NCI-H1092 (cell line): ENCODE data around the gene ZNF212.
"Not testable (repeated sequence)": the region's sequence is repeated elsewhere in the genome, so short reads cannot be mapped to it uniquely, and the experiment has no call there.

Source experiments
- DNase-seq: peaks from one replicate; lab custom pipeline; 2025; lab: John Stamatoyannopoulos, UW

ZNF212 gene

DNA sequence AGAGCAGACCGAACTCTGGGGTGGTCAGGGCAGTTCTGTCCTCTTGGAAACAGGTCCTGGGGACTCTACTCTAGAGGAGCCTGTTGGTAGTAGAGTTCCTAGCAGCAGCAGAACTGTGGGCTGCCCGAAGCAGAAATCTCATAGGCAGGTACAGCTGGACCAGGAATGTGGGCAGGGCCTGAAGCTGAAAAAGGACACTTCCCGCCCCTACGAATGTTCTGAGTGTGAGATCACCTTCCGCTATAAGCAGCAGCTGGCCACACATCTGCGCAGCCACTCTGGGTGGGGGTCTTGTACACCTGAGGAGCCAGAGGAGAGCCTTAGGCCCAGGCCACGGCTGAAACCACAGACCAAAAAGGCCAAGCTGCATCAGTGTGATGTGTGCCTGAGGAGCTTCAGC lies 14.2 kb downstream of the ZNF212 start:
- DNase-seq: no peak

DNA sequence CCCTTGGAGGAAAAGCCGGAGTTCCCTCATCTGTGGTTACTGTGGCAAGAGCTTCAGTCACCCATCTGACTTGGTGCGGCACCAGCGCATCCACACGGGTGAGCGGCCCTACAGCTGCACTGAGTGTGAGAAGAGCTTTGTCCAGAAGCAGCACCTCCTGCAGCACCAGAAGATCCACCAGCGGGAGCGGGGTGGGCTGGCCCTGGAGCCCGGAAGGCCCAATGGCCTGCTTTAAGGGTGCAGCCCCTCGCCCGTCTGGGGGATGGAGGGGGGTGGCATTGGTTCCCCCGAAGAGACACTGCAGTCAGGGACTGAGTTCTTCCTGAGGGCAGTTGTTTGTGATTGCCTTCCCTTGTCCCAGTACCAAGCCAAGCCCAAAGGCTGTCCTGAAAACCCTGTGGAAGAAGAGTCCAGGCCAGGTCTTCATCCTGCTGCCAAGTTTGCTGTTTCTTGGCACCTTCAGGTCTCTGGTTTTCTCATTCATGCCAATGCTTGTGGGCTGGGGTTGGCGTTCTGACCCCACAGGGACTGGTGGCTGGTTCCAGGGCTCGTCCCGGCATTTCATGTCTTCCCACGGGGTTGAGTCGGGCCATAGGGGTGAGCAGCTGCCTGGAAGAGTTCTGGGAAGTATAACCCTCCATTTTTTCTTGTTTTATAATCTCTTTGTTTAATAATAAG lies 14.9 kb downstream of the ZNF212 start:
- DNase-seq: no peak

DNA sequence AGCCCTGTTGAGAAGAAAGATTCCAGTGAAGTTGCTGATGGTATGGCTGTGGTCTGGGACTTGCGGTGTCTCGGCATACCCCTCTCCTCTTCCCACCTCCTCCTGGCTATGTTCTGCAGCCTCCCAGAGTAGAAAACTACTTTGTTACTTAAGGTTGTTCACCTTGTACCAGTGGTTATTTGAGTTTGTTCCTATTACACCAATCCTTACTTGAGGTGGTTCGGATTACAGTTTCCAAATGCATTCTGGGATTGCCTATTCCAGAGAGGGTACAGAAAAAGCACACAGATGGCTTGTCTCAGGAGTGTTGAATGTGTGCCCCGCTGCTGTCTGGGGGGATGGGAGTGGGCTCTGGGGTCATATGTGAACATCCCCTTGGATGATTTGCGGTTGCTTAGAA lies 15.7 kb downstream of the ZNF212 start:
- no peak for DNase-seq

DNA sequence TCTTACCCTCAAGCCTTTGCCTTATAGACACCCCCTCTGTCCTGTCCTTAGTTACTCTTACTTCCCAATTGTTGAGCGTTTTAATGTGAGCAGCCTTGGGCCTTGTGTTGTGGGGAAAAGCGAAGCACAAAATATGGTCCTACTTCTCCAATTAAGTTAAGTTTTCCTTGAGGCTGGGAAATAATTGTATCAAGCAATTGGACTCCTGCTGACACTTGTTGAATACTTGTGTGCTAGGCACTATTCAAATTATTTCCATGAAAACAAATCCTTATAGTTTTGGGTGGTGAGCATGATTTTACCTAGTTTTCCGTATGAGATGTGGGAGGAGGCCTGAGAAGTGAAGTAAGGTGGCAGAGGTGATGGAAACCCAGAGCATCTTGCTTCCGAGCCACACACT lies 17.1 kb downstream of the ZNF212 start:
- no peak for DNase-seq

DNA sequence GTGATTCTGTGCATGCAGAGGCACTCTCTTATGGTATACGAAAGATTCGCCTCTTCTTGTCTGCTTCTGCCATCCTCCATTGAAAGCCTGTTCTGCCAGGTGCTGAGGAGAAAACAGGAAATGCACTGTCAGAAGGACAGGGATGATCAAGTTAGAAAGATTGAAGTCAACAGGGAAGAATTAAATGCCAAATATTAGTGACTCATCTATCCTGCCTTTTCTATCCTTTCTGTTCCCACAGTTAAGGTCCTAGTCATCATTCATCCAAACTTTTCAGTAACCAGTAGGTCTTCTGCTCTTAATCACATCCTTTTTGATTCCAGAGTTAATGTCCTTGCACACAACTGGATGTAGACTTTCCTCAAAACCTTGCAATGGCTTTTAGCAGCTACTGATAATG lies 17.7 kb downstream of the ZNF212 start:
- no peak for DNase-seq

DNA sequence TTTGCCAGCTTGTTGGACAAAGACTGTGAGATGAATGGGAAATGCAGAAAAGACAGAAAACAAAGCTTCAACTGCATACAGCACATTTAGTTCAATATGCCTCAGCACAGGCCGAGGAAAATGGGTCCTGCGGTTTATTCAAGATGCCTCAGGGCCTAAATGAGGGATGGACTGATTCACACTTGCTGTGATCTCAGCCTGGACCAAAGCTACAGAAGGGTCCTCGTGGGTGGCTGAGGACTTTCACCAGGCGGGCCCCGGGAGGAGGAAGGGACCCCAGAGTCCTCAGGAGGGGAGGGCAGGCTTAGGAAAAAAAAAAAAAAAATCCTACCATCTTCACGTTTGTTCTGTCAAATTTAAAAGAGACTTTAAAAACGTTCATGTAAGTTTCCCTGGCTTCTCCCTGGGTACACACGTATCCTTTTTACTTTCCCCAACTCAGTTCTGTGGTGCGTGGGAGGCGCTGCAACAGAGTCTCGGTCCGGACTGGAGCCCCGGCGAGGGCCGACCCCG lies 21.9 kb downstream of the ZNF212 start:
- no peak for DNase-seq

DNA sequence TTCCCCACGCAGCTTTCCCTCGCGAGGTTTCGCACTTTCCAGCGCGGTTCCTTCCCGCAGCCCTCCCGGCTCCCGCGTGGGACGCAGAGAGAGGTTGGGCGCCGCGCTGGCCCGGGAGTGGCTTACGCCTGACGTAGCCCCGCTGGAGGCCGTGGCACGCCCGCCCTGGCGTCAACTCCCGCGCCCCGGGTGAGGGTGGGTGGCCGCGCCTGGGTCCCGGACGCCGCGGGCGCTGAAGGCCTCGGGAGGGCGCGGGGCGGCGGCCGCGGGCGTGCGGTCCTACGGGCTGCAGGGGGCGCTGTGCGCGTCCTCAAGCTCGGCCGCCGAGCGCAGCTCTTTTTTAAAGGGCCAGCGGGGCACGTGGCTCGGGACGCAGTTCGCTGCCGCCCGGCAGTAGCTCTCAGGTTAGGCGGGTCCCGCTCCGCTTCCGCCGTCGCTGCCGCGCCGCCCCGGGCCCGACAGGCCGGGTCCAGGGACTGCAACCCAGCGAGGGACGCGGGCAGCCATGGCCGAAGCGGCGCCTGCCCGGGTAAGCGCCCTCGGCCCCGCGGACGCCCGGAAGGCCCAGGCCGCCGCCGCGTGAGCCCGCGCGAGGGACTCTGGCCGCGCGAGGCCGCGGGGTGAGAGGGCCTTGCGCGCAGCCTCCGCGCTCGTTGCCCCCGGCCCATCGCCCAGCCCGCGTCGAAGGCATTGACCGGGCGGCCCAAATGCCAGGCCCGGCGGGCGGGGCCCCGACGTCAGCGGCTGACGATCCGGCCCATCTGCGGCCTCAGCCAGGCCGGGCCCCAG lies 22.6 kb downstream of the ZNF212 start, which contains the start of gene ZNF783:
ZNF783 (plus strand) TSS at position 368 of the 789 bp plus-strand sequence; CDS start at position 506, 138 bp downstream.
- peak; percentile 83 for DNase-seq

DNA sequence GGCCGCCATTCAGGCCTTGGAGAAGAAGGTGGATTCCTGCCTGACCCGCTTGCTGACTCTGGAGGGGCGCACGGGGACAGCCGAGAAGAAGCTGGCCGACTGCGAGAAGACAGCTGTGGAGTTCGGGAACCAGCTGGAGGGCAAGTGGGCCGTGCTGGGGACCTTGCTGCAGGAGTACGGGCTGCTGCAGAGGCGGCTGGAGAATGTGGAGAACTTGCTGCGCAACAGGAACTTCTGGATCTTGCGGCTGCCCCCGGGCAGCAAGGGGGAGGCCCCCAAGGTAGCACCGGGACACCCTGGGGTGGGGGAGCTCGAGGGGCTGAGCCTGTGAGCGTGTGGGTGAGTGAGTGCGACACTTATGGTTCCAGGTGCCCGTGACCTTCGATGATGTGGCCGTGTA lies 27.0 kb downstream of the ZNF212 start:
- no peak for DNase-seq

DNA sequence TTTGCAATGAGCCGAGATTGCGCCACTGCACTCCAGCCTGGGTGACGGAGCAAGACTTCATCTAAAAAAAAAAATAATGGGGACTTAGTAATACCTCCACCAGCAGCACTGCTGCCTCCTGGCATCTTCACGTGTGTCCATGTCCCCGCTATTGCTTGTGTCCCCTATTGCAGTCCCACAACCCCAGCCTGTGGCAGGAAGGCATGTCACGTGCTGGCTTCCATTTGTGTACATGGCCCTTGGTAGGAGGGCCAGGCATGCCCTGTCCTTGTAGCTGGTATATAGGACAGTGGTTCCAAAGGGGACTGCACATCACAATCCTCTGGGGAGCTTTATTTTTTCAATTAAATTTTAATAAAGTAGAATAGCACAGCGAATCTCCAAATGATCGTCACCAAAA lies 28.3 kb downstream of the ZNF212 start:
- no peak for DNase-seq

DNA sequence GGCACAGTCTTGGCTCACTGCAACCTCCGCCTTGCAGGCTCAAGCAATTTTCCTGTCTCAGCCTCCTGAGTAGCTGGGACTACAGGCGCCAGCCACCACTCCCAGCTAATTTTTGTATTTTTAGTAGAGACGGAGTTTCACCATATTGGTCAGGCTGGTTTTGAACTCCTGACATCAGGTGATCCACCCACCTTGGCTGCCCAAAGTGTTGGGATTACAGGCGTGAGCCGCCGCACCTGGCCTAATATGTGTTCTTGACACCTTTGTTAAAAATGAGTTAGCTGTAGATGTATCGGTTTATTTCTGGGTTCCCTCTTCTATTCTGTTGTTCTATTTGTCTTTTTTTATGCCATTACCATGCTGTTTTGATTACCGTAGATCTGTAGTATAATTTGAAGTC lies 35.0 kb downstream of the ZNF212 start:
- DNase-seq: not testable (repeated sequence)

DNA sequence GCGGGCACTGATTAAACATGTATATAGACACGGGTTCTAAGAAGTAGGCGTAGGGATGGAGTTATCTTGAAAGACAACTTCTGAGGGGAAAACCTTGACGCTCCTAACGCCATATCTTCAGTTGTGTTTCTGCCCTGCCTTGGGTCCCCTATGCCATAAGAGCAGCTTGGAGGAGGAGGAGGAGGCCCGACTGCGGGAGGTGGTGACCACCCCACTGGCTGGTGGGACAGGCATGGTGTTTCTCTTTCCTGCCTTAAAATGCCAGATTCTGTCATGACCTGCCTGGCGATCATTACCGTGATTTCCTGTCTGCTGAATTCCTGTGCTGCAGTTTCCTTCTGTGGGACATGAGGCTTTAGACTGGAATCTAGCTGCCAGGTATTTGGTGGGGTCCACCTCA lies 38.4 kb downstream of the ZNF212 start:
- no peak for DNase-seq

DNA sequence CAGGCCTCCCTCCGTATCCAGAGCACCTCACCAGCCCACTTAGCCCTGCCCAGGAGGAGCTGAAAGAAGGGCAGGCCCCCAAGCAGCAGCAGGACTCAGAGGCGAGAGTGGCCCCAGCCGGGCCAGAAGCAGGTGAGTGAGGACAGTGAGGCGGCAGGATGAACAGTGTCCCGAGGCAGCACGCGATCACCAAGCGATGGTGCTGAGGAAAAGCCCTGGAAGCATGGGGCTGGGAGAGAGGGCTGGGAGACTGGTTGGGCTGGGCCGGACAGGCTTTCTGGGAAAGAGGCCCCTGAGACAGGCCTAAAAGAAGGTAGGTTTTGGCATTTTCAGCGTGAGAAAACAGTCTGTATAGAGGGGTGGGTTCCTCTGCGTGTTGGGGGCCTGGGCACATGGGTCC lies 38.9 kb downstream of the ZNF212 start:
- DNase-seq: no peak

DNA sequence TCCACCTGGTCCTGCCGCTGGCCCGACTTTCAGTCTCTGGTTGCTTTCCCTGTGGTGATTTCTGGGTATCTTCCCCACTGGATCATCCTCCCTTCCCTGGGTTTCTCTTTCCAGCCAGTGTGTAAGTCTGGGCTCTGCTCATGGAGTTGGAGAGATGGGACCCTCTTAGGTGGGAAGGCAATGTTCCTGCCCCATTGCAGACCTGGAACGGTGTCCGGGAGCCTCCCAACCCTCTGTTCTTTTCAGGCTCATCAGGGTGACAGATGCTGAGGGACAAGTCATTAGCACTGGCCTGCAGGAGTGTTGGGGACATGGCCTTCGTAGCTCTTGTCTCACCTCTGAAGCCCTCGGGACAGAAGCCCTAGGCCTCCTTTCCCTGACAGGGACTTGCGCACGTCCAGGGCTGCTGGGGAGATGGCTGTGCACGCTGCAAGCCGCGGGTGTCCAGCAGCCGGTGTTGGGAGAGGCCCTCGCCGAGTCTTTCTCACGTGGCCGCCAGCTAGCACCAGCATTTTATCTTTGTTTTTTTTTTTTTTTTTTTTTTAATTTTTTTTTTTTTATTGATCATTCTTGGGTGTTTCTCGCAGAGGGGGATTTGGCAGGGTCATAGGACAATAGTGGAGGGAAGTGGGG lies 39.8 kb downstream of the ZNF212 start:
- DNase-seq: no peak

DNA sequence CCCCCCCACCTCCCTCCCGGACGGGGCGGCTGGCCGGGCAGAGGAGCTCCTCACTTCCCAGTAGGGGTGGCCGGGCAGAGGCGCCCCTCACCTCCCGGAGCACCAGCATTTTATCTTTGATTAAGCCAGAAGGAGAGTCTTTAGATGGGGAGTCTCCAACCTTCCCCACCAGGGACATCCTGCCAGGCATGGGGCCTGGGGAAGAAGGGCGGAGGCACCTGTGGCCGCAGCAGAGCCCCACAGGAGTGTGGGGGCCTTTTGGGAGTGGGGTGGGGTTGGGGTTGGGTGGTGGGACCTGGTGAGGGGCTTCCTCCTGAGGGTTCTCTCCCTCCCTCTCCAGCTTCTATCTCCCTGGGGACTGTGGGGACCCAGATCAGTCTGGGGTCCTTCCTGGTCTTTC lies 40.7 kb downstream of the ZNF212 start:
- no peak for DNase-seq

DNA sequence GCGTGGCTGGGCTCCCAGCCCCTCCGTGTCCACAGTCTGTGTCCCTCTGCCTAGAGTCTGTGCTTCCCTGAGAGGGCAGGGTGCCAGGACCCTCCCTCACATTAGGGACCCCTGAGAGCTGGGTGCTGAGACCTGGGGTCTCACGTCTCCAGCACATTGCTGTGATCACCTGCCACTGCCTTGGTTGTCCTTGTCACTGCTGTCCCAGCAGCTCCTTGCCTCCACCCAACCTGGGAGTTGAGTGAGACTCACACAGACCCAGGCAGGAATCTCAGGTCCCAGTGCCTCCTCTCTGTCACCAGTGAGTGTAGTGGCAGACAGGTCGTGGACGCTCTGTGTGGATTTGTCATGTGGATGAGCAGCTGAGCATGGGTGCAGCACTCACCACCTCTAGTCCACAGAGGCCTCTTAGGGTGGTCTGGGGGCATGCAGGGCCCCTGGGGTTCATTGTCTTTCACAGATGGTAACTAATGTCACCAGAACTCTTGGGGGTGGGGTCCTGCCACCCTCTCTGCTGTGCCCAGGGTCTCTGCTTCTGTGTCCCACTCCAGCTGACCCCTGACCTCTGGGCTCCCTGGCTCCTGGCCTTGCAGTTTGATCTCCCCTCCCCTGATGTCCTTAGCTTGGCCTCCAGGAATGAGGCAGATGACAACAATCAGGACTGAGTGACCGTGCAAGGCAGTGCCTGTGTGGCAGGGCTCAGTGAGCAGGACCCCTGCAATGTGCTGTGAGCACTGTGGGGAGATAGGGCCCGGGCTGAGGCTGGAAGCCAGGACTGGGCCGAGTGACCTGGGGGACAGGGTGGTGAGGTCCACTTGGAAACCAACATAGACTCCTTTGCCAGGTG lies 41.4 kb downstream of the ZNF212 start:
- no peak for DNase-seq

DNA sequence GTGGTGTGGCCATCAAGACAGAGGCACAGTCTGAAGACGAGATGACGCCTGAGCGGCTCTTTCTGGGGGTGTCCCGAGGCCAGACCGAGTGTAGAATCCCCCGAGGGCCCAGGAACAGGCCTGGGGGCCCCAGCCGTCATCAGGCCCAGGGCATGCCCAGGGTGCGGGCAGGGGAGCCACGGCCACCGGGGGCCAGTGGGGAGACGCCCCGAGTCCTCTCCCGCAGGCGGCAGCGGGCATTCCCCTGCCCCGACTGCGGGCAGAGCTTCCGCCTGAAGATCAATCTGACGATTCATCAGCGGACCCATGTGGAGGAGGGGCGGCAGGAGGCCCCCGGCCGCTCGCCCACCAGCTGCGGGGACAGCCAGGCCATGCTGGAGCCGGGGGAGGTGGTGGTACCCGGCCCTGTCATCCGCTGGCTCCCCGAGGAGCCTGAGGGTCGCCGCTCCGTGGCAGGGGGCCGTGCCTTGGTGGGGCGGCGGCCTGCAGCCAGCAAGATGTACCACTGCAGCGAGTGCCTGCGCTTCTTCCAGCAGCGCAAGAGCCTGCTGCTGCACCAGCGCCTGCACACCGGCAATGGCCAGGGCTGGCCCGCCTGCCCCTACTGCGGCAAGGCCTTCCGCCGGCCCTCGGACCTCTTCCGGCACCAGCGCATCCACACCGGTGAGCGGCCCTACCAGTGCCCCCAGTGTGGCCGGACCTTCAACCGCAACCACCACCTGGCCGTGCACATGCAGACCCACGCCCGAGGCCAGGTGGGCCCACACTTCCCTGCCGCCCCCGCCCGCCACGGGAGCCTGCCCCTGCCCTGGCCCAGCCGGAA lies 42.3 kb downstream of the ZNF212 start:
- no peak for DNase-seq

DNA sequence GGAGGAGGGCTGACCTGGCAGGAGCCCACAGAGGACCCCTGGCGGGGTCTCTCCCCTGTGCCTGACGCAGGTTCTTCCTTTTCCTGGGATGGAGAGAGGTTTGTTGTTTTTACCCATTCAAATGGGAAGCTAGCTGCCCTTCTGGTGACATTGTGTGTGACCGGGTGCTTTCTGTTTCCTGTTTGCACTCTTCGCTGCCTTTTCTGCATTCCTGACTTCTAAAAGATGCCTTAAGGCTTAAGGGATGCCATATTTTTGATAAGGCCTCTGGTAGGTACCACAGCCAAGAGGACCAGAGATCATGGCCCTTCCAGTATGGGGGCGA lies 42.8 kb downstream of the ZNF212 start:
- DNase-seq: no peak

DNA sequence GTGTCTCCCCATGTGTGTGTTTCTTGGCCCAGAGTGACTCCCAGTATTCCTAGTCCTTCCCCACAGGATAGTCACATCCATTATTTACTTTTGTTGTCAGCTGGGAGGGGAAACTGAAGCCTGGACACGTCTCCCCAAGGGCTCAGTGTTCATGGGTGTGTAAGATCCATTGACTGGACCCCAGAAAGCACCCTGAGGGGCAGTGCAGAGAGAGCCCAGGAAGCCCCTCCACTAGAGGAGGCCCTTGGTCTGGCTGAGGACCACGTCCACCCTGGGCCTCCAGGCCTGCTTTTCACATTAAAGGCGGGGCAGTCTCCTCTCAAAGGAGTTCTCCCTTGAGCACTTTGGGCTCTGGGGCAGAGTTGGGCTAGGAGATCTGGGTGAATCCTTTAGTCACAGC lies 43.9 kb downstream of the ZNF212 start:
- DNase-seq: no peak

DNA sequence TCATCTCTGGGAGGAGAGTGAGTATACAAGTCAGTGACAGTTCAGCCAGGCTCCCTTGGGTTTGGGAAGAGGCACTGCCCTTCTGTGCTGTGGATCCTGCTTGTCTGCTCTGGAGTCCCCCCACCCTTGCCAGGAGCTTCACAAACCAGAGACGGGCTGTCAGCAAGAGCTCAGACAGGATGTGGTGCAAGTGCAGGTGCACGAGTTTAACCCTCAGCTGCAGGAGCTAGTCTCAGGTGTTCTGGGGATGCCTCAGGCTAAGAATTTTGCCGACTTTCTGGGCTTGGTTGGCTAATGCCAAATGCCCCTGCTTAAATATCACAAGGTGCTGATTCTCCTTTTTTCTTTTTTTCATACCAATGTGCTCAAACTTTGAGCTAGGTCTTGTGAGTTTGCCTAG lies 44.9 kb downstream of the ZNF212 start:
- DNase-seq: no peak

DNA sequence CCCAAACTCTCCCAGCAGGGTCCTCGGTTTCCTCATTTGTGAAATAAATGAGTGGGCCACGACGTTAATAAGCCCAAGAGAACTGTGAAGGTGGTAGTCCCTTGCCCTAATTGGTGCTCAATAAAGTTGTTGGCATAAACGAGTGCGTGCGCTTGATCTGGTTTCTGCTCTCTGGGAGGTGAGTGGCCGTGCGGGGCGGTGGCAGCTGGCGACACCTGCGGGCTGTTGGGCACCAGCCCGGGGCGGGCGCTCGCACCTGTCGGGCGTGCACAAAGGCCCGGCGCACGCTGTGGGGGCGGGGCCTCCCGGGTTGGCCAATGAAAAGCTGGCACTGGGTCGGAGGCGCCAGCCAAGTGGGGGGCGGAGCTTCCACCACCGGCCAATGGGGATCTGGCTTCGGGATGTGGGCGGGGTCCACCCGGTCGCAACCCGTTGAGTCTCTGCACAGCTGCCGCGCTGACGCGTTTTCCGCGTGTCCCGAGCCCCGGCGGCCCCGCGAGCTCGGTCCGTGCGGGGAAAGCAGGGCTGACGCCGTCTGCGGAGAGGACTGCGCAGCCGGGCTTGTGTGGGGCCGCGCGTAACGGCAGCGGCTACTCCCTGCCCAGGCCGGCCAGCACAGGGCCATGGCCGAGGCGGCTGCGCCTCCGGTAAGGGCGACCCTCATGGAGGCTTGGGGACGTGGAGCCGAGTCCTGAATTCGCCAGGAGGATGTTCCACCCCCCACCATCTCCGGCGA lies 45.6 kb downstream of the ZNF212 start:
- DNase-seq: peak; percentile 96

DNA sequence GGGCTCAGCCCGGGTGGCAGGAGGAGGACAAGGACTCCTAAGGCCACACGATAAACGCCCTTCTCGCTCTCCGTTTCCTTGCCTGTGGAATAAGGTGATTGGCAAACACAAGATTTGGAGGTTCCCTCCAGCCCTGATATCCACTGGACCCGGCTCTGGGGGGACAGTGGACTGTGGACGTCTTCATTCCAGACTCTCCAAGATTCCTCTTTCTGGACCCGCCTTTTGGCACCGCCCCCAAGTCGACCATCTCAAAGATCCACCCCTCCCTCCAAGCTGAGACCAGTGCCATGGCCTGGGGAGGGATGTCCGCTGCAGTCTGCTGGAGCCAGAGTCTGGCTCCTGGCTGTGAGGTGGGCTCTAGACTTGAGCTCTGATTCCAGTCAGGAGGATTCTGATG lies 46.2 kb downstream of the ZNF212 start:
- no peak for DNase-seq
